Psoas muscle (tissue), 8 donors: ENCODE measurements around the gene OR8B3. TPM values are rescaled to one million over a fixed set of nuclear protein-coding genes. Genes with fewer than 3 reads are reported as not detected.
A peak's percentile ranks its signal among the peaks of the same experiment; 100 is the strongest.
"Not testable (repeated sequence)": the region's sequence is repeated elsewhere in the genome, so short reads cannot be mapped to it uniquely, and the experiment has no call there.

ENCODE experiments used
- ATAC-seq, 4 donors: fragments of 200-7000 bp; cut with Tn5 transposase; one replicate each; pipeline ENCODE4 v1.9.1; 2020; ENCODE audit warnings: moderate library complexity in 3 of 4, mild to moderate bottlenecking in 2 of 4
- DNase-seq, 2 donors: peaks; one replicate each; pipeline ENCODE4 v3.0.0-alpha.2; 2020
- H3K27ac ChIP-seq: fragments of 200-600 bp; one replicate; pipeline ENCODE4 v1.8.0; 2022
- H3K27me3 ChIP-seq, 3 donors: fragments of 200-600 bp in 1 of 3; one replicate each; pipeline versions ENCODE4 v1.6.1 to v1.8.0; 2013 to 2022; ENCODE audit warnings: low read length in 2 of 3, mild to moderate bottlenecking in 2 of 3, moderate library complexity in 1 of 3; ENCODE audit not compliant: insufficient read depth in 3 of 3
- H3K36me3 ChIP-seq, 2 donors: fragments of 200-600 bp in 1 of 2; one replicate each; pipeline versions ENCODE4 v1.6.1 to v1.8.0; 2013 to 2022; ENCODE audit warnings: low read depth in 1 of 2, mild to moderate bottlenecking in 1 of 2, moderate library complexity in 1 of 2; ENCODE audit not compliant: insufficient read depth in 1 of 2
- H3K4me1 ChIP-seq: fragments of 200-600 bp; one replicate; pipeline ENCODE4 v1.8.0; 2022
- H3K4me3 ChIP-seq: fragments of 200-600 bp; one replicate; pipeline ENCODE4 v1.8.0; 2022; ENCODE audit warnings: mild to moderate bottlenecking
- H3K9me3 ChIP-seq: fragments of 200-600 bp; one replicate; pipeline ENCODE4 v1.8.0; 2022
- CTCF ChIP-seq: fragments of 200-600 bp; IDR thresholded peaks from one replicate; pipeline ENCODE4 v1.8.0; 2022; ENCODE audit warnings: antibody characterized with exemption
- WGBS, 3 donors: extraction: QIAGEN DNeasy Blood & Tissue Kit; methylation state at CpG; one replicate each; pipeline versions ENCODE4 v1.1.6 to v1.1.7; 2013; 5-methylcytosine and 5-hydroxymethylcytosine counted together
- intact Hi-C, 2 donors: fragments of 100-400 bp; cut with DNase I; formaldehyde crosslinking; loops; one replicate each; pipeline versions ENCODE4 v1.11.0 to v1.14.2; 2022
- polyA plus RNA-seq, 3 donors: library from polyadenylated mRNA; stranded (reverse); fragments of 200-250 nt; gene quantifications; one replicate each; pipeline ENCODE4 v1.2.3, GENCODE V29; 2013
- total RNA-seq, 4 donors: library from RNA; stranded (reverse); fragmentation: NEBNext Ultra II Directional in 2 of 4; extraction: Animal tissue kit (Norgen Biotek cat#: 25700) in 2 of 4; gene quantifications; one replicate each; pipeline versions ENCODE4 v1.2.1 to v1.2.4, GENCODE V29; 2021 to 2023
- donor health status: healthy with polysubstance abuse.
- donor health status: DM: no; HTN: no; CAD: no; lungs with moderate emphysema.
- donor health status: Bipolar disorder and iron deficiency.
- donor health status: healthy.
- donor health status: DM: yes; HTN: yes; CAD: no.
- donor health status: DM: no; HTN: no; CAD: no.
- donor health status: DM: no; HTN: no; CAD: no.
- donor health status: DM: yes; HTN: yes; CAD: no.

OR8B3 gene
- total and polyA plus RNA-seq, 7 donors = not detected

GRCh38 chr11:124405581-124405980 is 6.8 kb upstream of the OR8B3 start:
- no peaks in the 10 kb centered on the region for H3K4me1 ChIP-seq
- no peak overlapping the region for H3K27ac ChIP-seq
- intact Hi-C loops = no loop called here
- ATAC-seq = no peak
- H3K27me3 ChIP-seq = no peaks in the 10 kb centered on the region
- H3K9me3 ChIP-seq = no peaks in the 10 kb centered on the region
- no peaks in the 10 kb centered on the region for H3K36me3 ChIP-seq
- no peak for DNase-seq
- no peak overlapping the region for H3K4me3 ChIP-seq
- 34 to 62% (median 49%) methylated on average over 2 of the region's 2 CpGs for WGBS, 3 donors
- TF ChIP-seq CTCF = no peak

GRCh38 chr11:124403186-124403585 is 4.4 kb upstream of the OR8B3 start:
- H3K4me1 ChIP-seq, ATAC-seq: not testable (repeated sequence)
- WGBS, 3 donors = 94 to 100% (median 96%) methylated on average over 8 to 21 of the region's 27 CpGs

GRCh38 chr11:124402326-124402922 is 3.6 kb upstream of the OR8B3 start:
- peak; percentile 46 for TF ChIP-seq CTCF
- no peak overlapping the region for H3K4me3 ChIP-seq
- no peaks in the 10 kb centered on the region for H3K36me3 ChIP-seq
- ATAC-seq (peak in 1 of 4 donors; percentile 56), DNase-seq (peak in 1 of 2 donors; percentile 18)
- 39 to 46% (median 39%) methylated on average over 8 of the region's 8 CpGs for WGBS, 3 donors
- no peaks in the 10 kb centered on the region for H3K27me3 ChIP-seq
- H3K27ac ChIP-seq = no peak overlapping the region
- no peaks in the 10 kb centered on the region for H3K9me3 ChIP-seq
- H3K4me1 ChIP-seq = no peaks in the 10 kb centered on the region
- intact Hi-C loops = no loop called here

More at GRCh38 chr11:124403186-124403585, 4.4 kb upstream of the OR8B3 start:
- H3K27me3 ChIP-seq, DNase-seq, H3K9me3 ChIP-seq, H3K36me3 ChIP-seq, H3K27ac ChIP-seq, H3K4me3 ChIP-seq, intact Hi-C loops: not testable (repeated sequence)

GRCh38 chr11:124396847-124397246 is 2.0 kb downstream of the OR8B3 start:
- H3K4me1 ChIP-seq, H3K4me3 ChIP-seq, ATAC-seq, H3K36me3 ChIP-seq, DNase-seq, H3K27ac ChIP-seq, H3K27me3 ChIP-seq, intact Hi-C loops, H3K9me3 ChIP-seq: not testable (repeated sequence)
- WGBS, 3 donors = 91 to 98% (median 92%) methylated on average over 2 of the region's 4 CpGs

GRCh38 chr11:124394408-124394807 is 4.4 kb downstream of the OR8B3 start:
- 60 to 91% (median 64%) methylated on average over 3 of the region's 3 CpGs for WGBS, 3 donors
- ATAC-seq (no peak), DNase-seq (no peak)
- H3K36me3 ChIP-seq = no peaks in the 10 kb centered on the region
- no peaks in the 10 kb centered on the region for H3K4me1 ChIP-seq
- H3K4me3 ChIP-seq = no peak overlapping the region
- no peak for TF ChIP-seq CTCF
- no peaks in the 10 kb centered on the region for H3K9me3 ChIP-seq
- intact Hi-C loops = no loop called here
- H3K27ac ChIP-seq = no peak overlapping the region
- H3K27me3 ChIP-seq = no peaks in the 10 kb centered on the region

- H3K4me1 ChIP-seq = no peaks in the 10 kb centered on the region
- WGBS, 3 donors = 66 to 72% (median 69%) methylated on average over 2 of the region's 2 CpGs
- TF ChIP-seq CTCF = no peak
- no peaks in the 10 kb centered on the region for H3K36me3 ChIP-seq
- H3K27me3 ChIP-seq = no peaks in the 10 kb centered on the region
- H3K27ac ChIP-seq = no peak within 1 kb of the TSS
- H3K4me3 ChIP-seq = no peak within 1 kb of the TSS
- no peaks in the 10 kb centered on the region for H3K9me3 ChIP-seq
- ATAC-seq = no peak
- no peak for DNase-seq
- intact Hi-C loops = no loop called here
These were observed 14.4 kb downstream of the OR8B3 start, which contains the start of gene OR8B2 for GRCh38 chr11:124384399-124384798. OR8B2 (minus strand) TSS chr11:124384499; CDS start chr11:124383343, 1,156 bp downstream.

GRCh38 chr11:124382857-124383256 is 16.0 kb downstream of the OR8B3 start:
- H3K36me3 ChIP-seq, H3K4me3 ChIP-seq, DNase-seq, ATAC-seq, H3K4me1 ChIP-seq, H3K27ac ChIP-seq, H3K27me3 ChIP-seq, intact Hi-C loops, H3K9me3 ChIP-seq: not testable (repeated sequence)
- WGBS, 3 donors = 83 to 95% (median 89%) methylated on average over 4 of the region's 6 CpGs
